Cardiac fibroblast (primary cell): ENCODE measurements around the gene CCN2.
A peak's percentile ranks its signal among the peaks of the same experiment; 100 is the strongest.

Experiments
- DNase-seq, 2 donors: peaks; one replicate each; pipeline versions ENCODE4 v3.0.0 to v3.0.0-alpha.2; 2010; ENCODE audit warnings: low read depth in 2 of 2
- H3K4me3 ChIP-seq, 2 donors: replicated peaks in 1 of 2; 1 replicate in 1 of 2; 2 replicates in 1 of 2; pipeline ENCODE4 v1.5.1; 2011; ENCODE audit warnings: low read depth in 2 of 2, low read length in 2 of 2, mild to moderate bottlenecking in 2 of 2, moderate library complexity in 1 of 2
- CTCF ChIP-seq: IDR thresholded peaks from one replicate; pipeline ENCODE4 v1.5.1; 2011; ENCODE audit warnings: low read depth, mild to moderate bottlenecking, low read length, inconsistent platforms

The CCN2 gene

DNA sequence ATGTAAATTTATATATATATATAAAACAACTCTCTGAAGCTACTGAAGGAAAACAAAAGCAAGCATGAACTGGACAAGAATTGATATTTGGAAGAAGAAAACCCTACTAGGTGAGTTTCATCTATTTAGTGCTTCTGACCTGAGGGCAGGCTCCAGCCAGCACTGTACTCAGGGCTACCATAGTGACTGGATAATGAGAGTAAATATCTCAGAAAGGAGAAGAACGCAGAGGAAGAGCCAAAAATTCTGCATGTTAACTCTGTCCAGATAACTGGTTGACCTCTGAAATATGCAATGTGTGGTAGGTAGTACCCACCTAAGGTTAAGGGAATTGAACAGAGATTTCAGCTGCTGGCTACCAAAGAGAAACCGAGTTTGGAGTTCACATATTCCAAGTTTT is 41.4 kb upstream of the CCN2 start:
- DNase-seq = no peak
- TF ChIP-seq CTCF = no peak
- no peak overlapping the region for H3K4me3 ChIP-seq

DNA sequence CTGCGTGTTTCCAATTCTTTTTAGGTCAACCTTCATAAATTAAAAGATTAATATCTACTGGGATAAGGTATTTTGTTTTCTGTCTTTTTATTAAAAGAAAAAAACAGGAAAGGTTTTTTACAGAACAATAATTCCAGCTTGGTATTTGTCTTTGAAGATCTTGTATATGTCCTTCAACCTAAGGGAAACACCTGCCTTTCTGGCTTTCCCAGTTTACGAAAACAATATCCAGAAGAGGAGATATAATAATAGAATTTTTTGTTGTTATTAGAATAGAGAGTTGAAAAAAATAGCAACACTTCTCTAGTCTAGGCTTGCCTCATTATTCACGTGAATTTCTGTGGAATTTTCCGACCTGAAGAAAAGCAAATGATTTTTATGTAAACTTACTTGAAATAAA is 37.9 kb upstream of the CCN2 start:
- H3K4me3 ChIP-seq = no peak overlapping the region
- no peak for TF ChIP-seq CTCF
- DNase-seq = no peak

- peak; percentile 78 to 92 for DNase-seq
Measured at GRCh38 chr6:131982740-131983259, 31.6 kb upstream of the CCN2 start.

DNA sequence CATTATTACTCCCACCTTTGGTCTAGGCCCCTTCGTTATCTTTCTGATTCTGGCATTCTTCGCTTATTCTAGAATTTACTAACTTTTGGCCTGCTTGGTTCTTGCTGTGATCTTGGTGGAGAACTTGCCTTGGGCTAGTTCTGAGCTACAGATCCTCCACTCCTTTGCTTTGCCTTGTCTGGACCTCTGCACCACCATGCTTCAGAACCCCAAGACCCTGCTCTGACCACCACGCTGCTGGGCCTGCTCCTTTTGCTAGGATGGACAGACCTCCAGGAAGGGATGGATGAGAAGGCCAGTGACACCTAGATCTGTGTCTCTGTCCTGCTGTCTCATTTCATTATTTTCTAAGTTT is 30.4 kb upstream of the CCN2 start:
- no peak for TF ChIP-seq CTCF

More at GRCh38 chr6:131982740-131983259, 31.6 kb upstream of the CCN2 start:
- H3K4me3 ChIP-seq = no peak overlapping the region
- TF ChIP-seq CTCF = no peak

DNA sequence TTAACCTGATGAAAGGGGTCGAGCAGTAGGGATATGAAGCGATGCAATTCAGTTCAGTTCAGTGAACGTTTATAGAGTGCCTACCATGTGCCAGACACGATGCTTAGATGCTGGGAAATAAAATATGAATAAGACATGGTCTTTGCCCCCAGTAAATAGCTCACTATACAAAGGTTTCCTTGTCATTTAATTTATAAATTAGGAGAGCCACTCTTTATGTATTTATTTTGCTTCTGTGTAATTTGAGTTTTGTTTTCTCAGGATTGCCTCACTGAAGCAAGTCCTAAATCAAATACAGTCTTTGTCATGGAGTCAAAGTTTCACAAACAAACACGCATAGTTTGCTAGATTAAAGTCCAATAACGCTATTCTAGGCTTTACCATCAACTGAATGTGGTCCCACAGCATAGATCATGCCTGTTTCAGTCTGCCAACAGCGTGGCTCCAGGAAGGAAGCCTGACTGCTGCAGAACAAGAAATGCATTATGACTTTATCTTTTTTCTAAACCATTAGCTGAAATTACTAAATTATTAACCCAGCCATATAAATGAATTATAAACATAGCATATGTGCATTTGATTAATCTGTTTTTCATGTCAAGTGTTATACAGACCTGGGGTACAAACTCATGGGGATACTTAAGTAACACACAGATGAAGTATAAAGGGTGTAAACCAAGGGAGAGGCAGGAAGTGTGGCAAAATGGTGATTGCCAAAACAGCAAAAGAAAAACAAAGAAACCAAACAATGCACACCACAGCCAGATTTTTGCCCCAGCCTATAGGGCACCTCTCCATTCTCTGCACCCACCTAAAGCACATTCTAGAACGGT is 29.8 kb upstream of the CCN2 start:
- no peak for TF ChIP-seq CTCF
- peak; percentile 26 to 39 for DNase-seq
- H3K4me3 ChIP-seq = no peak overlapping the region

More for the DNA sequence above, 30.4 kb upstream of the CCN2 start:
- no peak for DNase-seq
- H3K4me3 ChIP-seq = no peak overlapping the region

DNA sequence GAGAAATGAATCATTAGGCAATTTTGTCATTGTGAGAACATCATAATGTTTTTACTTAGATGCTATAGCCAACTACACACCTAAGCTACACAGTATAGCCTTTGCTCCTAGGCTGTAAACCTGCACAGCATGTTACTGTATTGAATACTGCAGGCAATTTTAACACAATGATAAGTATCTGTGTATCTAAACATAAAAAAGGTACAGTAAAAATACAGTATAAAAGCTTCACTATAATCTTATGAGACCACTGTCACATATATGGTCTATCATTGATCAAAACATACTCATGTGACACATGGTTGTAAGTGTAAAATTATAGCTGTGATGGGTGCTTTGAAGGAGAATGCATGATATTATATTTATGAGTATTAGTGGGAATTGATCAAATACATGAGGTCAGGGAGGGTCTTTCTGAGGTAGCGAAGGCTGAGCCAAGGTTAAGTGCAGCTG is 29.2 kb upstream of the CCN2 start:
- no peak for TF ChIP-seq CTCF

More for the DNA sequence above, 29.2 kb upstream of the CCN2 start:
- no peak overlapping the region for H3K4me3 ChIP-seq
- no peak for DNase-seq
